OCI-LY7 (cell line): ENCODE data around the gene SMIM10.

Experiments used
- CTCF ChIP-seq: fragments of 200-600 bp; sonication (generic); conservative IDR thresholded peaks from 2 replicates; pipeline ENCODE4 v1.5.1; 2014; ENCODE audit warnings: mild to moderate bottlenecking, antibody characterized with exemption, low read length, moderate library complexity, mixed read lengths
- EZH2phosphoT487 ChIP-seq: fragments of 200-600 bp; sonication (generic); IDR thresholded peaks from 2 replicates; pipeline ENCODE4 v1.6.1; 2018; ENCODE audit warnings: low read depth, borderline replicate concordance, mild to moderate bottlenecking, mixed run types, antibody characterized with exemption, low read length, moderate library complexity, mixed read lengths

GRCh38 chrX:135006187-135006586 is 15.4 kb downstream of the SMIM10 start:
- TF ChIP-seq CTCF (no peak), EZH2phosphoT487 (no peak)
